AG04449 (cell line): ENCODE data around the gene MYPN.

Experiments used
- CTCF ChIA-PET: fragments of 350-600 bp; formaldehyde crosslinking; extraction: SDS; loops from one replicate; lab custom pipeline; 2021; ENCODE audit warnings: antibody characterized with exemption; lab: Yijun Ruan, JAX
- POLR2A ChIA-PET: fragments of 400-600, 350-600 bp; formaldehyde crosslinking; extraction: SDS; loops from one replicate; lab custom pipeline; 2020; ENCODE audit warnings: antibody characterized with exemption, inconsistent platforms; lab: Yijun Ruan, JAX
- DNase-seq: peaks from one replicate; pipeline ENCODE4 v3.0.0-alpha.2; 2010; ENCODE audit warnings: low read depth, low spot score
- H3K4me3 ChIP-seq: 2 replicates; pipeline ENCODE4 v1.5.1; 2011; ENCODE audit warnings: low read depth, mild to moderate bottlenecking, control low read depth, low read length
- CTCF ChIP-seq: IDR thresholded peaks from one replicate; pipeline ENCODE4 v1.5.1; 2011; ENCODE audit warnings: mild to moderate bottlenecking, moderate library complexity, low read length, control low read depth, inconsistent platforms; ENCODE audit not compliant: insufficient read depth; ENCODE audit errors: missing control alignments

The MYPN gene

GRCh38 chr10:68087685-68088401 is 21.4 kb upstream of the MYPN start:
- TF ChIP-seq CTCF, result no peak
- no peak overlapping the region for H3K4me3 ChIP-seq
- CTCF ChIA-PET, result interaction anchor here (0.9 to 8.5 kb wide), 5 partner anchors 9 to 125 kb away, joined by 3 to 347 read pairs (median 4); no protein-coding TSS in a partner anchor
- POLR2A ChIA-PET, result no interaction called here
- DNase-seq, result no peak

GRCh38 chr10:68088740-68089139 is 20.5 kb upstream of the MYPN start:
- TF ChIP-seq CTCF, result no peak
- ChIA-PET POLR2A (no interaction called here), CTCF (interaction anchor here (0.9 to 8.5 kb wide), 4 partner anchors 34 to 124 kb away, joined by 3 to 347 read pairs (median 36); no protein-coding TSS in a partner anchor)
- no peak overlapping the region for H3K4me3 ChIP-seq
- DNase-seq, result no peak

DNA sequence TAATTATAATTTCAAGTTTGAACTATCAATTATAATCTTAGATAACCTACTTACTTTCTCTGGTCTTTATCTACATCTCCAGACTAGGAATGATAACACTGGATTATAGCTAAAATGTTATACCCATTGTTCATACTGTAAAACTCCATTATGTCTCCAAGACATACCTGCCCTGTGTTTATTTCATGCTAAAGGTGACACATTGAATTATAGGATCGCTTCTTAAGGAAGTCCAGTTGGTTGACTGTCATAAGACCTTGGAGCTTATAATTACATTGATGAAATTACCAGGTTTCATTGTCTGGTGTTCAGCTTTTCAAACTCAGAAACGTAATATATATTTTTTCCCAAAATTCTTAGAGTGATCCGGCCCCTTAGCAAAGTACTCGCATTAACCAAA is 18.7 kb upstream of the MYPN start:
- no peak overlapping the region for H3K4me3 ChIP-seq
- ChIA-PET POLR2A (no interaction called here), CTCF (interaction anchor here (1.0 to 3.8 kb wide), 5 partner anchors 8 to 211 kb away, joined by 3 to 39 read pairs (median 5); no protein-coding TSS in a partner anchor)
- TF ChIP-seq CTCF, result no peak
- no peak for DNase-seq

DNA sequence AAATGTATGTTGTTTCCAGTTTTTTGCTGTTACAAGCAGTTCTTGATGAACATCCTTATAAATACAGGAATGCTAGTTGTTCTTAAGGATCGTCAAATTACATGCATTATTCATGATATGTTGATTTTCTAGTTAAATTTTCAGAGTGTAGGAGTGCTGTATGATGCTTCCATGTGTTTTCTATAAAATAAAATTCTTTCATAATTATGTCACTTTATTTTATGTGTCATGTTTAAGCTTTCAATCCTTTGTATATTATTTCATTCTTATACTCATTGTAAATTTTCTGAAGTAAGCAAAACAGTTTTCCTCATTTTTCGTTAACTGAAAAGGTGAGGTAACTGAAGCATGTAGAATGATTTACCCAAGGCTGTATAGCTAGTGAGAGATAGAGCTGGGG is 16.8 kb upstream of the MYPN start:
- TF ChIP-seq CTCF, result no peak
- H3K4me3 ChIP-seq, result no peak overlapping the region
- ChIA-PET POLR2A (interaction anchor here (0.7 to 1.0 kb wide), 2 partner anchors 19 to 43 kb away, joined by 3 read pairs; no protein-coding TSS in a partner anchor), CTCF (interaction anchor here (1.0 to 3.8 kb wide), 5 partner anchors 8 to 64 kb away, joined by 4 to 39 read pairs (median 7); no protein-coding TSS in a partner anchor)
- no peak for DNase-seq

GRCh38 chr10:68095153-68095552 is 14.1 kb upstream of the MYPN start:
- no peak for TF ChIP-seq CTCF
- ChIA-PET POLR2A (interaction anchor here (0.7 to 1.4 kb wide), 5 partner anchors 12 to 61 kb away, joined by 3 to 12 read pairs (median 5); no protein-coding TSS in a partner anchor), CTCF (interaction anchor here (1.0 to 1.1 kb wide), 4 partner anchors 9 to 118 kb away, joined by 3 to 5 read pairs (median 3); no protein-coding TSS in a partner anchor)
- DNase-seq, result peak; percentile 70
- H3K4me3 ChIP-seq, result peak overlapping the region; percentile 23
